ENCODE measurements around the gene COG8.
A peak's percentile ranks its signal among the peaks of the same experiment; 100 is the strongest.

Gene COG8

DNA sequence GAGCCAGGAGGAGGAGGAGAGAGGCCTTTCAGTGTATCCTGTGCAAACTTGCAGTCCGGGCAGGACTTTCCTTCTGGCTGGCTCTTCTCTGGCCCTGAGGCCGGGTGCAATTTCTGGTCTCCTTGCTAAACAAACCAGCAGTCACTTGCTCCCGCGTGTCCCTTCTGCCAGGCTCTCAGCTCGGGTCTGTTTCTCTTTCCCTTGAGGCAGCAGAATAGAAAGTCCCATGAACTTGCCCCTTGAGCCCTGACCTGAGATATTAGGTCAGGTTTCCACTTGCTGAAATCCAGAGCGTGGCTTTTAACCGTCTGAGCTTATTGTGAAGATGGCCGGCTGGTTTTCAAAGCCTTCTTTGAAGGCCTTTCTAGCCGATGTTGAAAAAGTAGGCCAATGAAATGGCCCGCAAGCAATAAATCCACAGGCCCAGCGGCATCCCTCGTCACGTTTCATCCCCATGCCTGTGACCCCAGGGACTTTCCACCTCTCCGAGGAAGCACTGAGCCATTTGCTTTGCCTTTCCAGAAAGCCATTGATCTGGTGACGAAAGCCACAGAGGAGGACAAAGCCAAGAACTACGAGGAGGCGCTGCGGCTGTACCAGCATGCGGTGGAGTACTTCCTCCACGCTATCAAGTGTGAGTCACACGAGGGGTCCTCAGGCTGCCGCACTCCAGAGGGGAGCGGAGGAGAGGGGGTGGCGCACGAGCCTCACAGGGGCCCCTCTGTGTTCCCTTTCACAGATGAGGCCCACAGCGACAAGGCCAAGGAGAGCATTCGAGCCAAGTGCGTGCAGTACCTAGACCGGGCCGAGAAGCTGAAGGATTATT is 23.7 kb downstream of the COG8 start:
- FAIRE-seq, result no peak
- DNase-seq (ENCODE audit: insufficient read length, low spot score), result no peak
- no peak for TF ChIP-seq PAX5 (IDR thresholded peaks at IDR 0.05; ENCODE audit: insufficient read depth, low read length, severe bottlenecking)
- no peak for TF ChIP-seq SPI1 (IDR thresholded peaks at IDR 0.05; ENCODE audit: low read depth, low read length)
- TF ChIP-seq TAF1 (IDR thresholded peaks at IDR 0.05; ENCODE audit: low read depth, low read length), result no peak
- no peak for TF ChIP-seq POU2F2 (IDR thresholded peaks at IDR 0.05; ENCODE audit: low read depth, low read length)
- TF ChIP-seq POLR2AphosphoS5 (IDR thresholded peaks at IDR 0.05; ENCODE audit: low read depth, low read length), result no peak
- no peak for TF ChIP-seq POLR2A (IDR thresholded peaks at IDR 0.05; ENCODE audit: low read depth, low read length)

DNA sequence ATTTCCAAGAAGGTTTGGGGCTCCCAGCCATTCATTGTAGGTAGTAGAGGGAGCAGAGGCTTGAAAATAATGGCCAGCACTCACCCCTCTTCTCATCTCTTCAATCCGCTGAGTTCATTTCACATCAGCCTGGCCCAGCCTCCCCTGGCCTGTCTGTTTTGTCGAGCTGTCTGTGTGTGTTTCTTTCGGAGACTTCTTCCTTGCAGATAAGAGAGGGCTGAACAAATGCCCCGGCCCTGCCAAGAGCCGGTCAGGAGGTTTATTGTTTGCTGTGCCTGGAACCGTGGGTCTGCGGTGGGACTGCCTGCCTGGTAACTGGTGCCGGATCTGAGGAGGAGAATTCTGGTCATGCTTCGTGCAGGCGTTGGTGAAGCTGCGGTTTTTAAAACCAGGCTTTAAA is 24.8 kb downstream of the COG8 start:
- TF ChIP-seq SPI1 (IDR thresholded peaks at IDR 0.05; ENCODE audit: low read depth, low read length) (no peak), POU2F2 (IDR thresholded peaks at IDR 0.05; ENCODE audit: low read depth, low read length) (no peak), TAF1 (IDR thresholded peaks at IDR 0.05; ENCODE audit: low read depth, low read length) (no peak), POLR2AphosphoS5 (IDR thresholded peaks at IDR 0.05; ENCODE audit: low read depth, low read length) (no peak), POLR2A (IDR thresholded peaks at IDR 0.05; ENCODE audit: low read depth, low read length) (no peak), PAX5 (IDR thresholded peaks at IDR 0.05; ENCODE audit: insufficient read depth, low read length, severe bottlenecking) (no peak)
- DNase-seq (ENCODE audit: insufficient read length, low spot score) (no peak), FAIRE-seq (no peak)

DNA sequence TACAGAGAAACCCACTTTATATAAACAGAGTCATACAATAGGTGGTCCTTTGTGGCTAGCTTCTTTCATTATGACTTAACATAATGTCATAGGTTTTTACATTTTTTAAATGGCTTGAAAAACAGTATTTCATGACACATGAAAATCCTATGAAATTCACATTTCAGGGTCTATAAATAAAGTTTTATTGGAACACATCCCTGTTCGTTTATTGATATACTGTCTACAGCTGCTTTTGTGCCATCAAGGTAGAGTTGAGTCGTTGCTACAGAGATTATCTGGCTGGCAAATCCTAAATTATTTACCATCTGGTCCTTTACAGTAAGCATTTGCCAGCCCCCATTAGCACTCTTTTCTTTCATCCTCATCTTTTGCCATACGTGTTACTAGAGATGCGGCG is 25.9 kb downstream of the COG8 start:
- FAIRE-seq, result no peak
- DNase-seq (ENCODE audit: insufficient read length, low spot score), result no peak
- TF ChIP-seq POU2F2 (IDR thresholded peaks at IDR 0.05; ENCODE audit: low read depth, low read length) (no peak), POLR2AphosphoS5 (IDR thresholded peaks at IDR 0.05; ENCODE audit: low read depth, low read length) (no peak), POLR2A (IDR thresholded peaks at IDR 0.05; ENCODE audit: low read depth, low read length) (no peak), SPI1 (IDR thresholded peaks at IDR 0.05; ENCODE audit: low read depth, low read length) (no peak), TAF1 (IDR thresholded peaks at IDR 0.05; ENCODE audit: low read depth, low read length) (no peak), PAX5 (IDR thresholded peaks at IDR 0.05; ENCODE audit: insufficient read depth, low read length, severe bottlenecking) (no peak)

DNA sequence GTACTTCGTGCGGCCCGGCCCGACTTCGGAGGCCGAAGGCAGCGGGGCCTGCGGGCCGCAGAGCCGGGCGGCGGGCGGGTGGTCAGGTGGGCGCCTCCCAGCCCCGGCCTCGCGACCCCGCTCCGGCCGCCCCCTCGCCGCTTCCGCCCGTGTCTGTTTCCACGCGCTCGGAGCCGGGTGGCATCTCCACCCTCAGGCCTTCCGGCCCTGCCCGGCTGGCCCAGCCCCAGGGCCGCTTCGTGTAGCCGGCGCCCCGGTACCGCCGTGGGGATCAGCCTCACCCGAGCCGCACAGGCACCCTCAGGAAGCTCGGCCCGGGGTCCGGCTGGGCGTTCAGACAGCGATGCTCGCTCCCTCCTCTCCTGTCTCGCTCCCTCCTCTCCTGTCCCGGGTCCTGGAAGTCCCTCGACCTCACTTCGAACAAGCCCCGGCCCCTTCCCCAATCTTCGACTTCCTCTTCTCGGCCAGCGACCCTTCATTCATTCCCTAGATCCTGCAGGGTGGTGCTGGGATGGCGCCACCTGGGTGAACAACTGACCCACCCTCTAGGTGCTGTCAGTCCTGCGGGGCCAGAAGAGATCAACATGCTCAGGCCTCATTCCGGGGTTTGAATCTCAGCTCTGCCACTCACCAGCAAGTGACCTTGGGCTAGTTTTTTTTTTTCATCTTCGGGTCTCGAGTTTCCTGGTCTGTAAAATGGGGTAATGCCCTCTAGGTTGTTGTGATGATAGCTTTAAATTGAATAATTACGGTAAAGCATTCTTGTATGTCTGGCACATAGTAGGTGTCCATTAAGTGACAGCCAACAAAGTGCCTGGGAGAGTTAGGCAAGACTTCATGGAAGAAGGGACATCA is 27.6 kb downstream of the COG8 start:
- DNase-seq (ENCODE audit: insufficient read length, low spot score), result peak; percentile 57
- TF ChIP-seq POLR2AphosphoS5 (IDR thresholded peaks at IDR 0.05; ENCODE audit: low read depth, low read length), result no peak
- no peak for TF ChIP-seq POU2F2 (IDR thresholded peaks at IDR 0.05; ENCODE audit: low read depth, low read length)
- TF ChIP-seq PAX5 (IDR thresholded peaks at IDR 0.05; ENCODE audit: insufficient read depth, low read length, severe bottlenecking), result no peak
- no peak for TF ChIP-seq TAF1 (IDR thresholded peaks at IDR 0.05; ENCODE audit: low read depth, low read length)
- TF ChIP-seq SPI1 (IDR thresholded peaks at IDR 0.05; ENCODE audit: low read depth, low read length), result no peak
- no peak for TF ChIP-seq POLR2A (IDR thresholded peaks at IDR 0.05; ENCODE audit: low read depth, low read length)
- FAIRE-seq, result peak; percentile 69

DNA sequence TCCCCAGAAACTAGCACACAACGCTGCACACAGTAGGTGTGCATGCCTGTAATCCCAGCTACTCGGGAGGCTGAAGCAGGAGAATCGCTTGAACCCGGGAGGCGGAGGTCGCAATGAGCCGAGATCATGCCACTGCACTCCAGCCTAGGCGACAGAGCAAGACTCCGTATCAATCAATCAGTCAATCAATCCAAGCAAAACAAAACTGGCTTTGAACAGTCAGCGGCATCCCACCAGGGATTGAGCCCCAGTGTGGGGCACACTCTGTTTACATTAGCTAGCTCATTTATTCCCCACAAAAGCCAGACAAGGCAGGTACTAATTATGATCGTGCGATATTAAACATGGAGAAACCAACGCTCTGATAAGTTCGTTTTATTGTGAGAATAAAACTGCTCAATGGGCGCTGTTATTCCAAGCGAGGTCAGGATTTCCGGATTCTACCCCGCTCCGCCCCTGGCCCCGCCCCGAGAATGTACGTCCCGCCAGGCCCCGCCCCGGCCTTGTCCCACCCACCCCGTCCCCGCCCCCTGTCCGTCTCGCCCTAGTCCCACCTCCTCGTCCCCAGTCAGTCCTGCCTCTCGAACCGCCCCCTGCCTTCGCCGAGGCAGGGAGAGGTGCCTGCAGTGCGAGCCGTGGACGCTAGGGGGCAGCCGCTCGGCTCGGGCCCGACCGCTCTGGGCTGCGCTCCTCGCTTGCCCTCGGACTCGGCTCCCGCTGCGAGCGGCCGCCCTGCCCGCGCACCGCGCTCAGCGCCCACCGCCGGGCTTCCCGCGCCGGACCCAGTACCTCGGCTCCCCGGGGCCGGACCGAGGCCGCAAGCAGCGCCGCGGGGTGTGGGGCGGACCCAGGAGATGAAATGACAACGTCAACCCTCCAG is 28.5 kb downstream of the COG8 start, which contains the start of gene VPS4A:
Gene VPS4A (plus strand): TSS at position 698 of the 880 bp plus-strand sequence. CDS start 162 bp downstream, at position 860.
- TF ChIP-seq POU2F2 (IDR thresholded peaks at IDR 0.05; ENCODE audit: low read depth, low read length) (no peak), PAX5 (IDR thresholded peaks at IDR 0.05; ENCODE audit: insufficient read depth, low read length, severe bottlenecking) (no peak), TAF1 (IDR thresholded peaks at IDR 0.05; ENCODE audit: low read depth, low read length) (peak; percentile 9; the same call in 1 of the 2 replicates), SPI1 (IDR thresholded peaks at IDR 0.05; ENCODE audit: low read depth, low read length) (no peak), POLR2AphosphoS5 (IDR thresholded peaks at IDR 0.05; ENCODE audit: low read depth, low read length) (peak; percentile 58), POLR2A (IDR thresholded peaks at IDR 0.05; ENCODE audit: low read depth, low read length) (peak; percentile 77)
- DNase-seq (ENCODE audit: insufficient read length, low spot score), result peak; percentile 97
- FAIRE-seq, result peak; percentile 97

DNA sequence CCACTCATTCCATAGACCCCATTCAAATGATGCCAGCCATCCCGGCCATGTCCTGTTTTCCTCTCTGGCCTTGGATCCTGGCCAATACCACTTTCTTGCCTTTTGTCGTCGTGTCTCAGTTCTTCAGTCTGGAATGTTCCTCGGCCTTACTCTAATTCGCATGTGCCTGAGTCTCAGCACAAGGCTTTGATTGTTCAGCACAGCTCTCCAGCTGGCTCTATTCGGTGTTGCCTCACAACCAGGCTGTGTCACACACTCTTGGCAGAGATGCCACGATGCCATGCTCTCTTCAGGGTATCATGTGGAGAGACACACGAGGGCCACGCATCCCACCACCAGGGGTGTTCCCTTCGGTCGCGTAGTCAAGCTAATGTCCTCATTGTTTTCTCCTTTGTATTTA is 30.0 kb downstream of the COG8 start:
- TF ChIP-seq POLR2A (IDR thresholded peaks at IDR 0.05; ENCODE audit: low read depth, low read length), result no peak
- no peak for TF ChIP-seq PAX5 (IDR thresholded peaks at IDR 0.05; ENCODE audit: insufficient read depth, low read length, severe bottlenecking)
- no peak for TF ChIP-seq POLR2AphosphoS5 (IDR thresholded peaks at IDR 0.05; ENCODE audit: low read depth, low read length)
- no peak for TF ChIP-seq POU2F2 (IDR thresholded peaks at IDR 0.05; ENCODE audit: low read depth, low read length)
- TF ChIP-seq SPI1 (IDR thresholded peaks at IDR 0.05; ENCODE audit: low read depth, low read length), result no peak
- TF ChIP-seq TAF1 (IDR thresholded peaks at IDR 0.05; ENCODE audit: low read depth, low read length), result no peak
- FAIRE-seq, result peak; percentile 20
- no peak for DNase-seq (ENCODE audit: insufficient read length, low spot score)

DNA sequence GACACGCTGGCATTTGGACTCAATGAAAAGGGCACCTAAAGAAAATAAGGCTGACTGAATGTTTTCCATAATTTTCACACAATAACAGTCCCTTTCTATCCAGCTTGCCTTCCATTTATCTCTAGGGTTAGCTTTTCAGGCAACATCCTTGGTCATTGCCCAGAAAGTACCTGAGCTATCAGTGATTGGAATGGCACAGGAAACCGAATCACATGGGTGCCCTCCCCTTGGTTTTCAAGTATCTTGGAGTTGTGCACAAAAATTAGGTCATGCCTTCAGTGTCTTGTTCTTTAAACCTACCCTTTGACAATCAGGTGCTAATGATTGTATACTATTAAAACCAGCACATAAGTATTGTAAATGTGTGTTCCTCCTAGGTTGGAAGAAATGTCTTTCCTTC is 31.5 kb downstream of the COG8 start:
- no peak for DNase-seq (ENCODE audit: insufficient read length, low spot score)
- FAIRE-seq, result no peak
- TF ChIP-seq PAX5 (IDR thresholded peaks at IDR 0.05; ENCODE audit: insufficient read depth, low read length, severe bottlenecking), result no peak
- no peak for TF ChIP-seq SPI1 (IDR thresholded peaks at IDR 0.05; ENCODE audit: low read depth, low read length)
- TF ChIP-seq POLR2AphosphoS5 (IDR thresholded peaks at IDR 0.05; ENCODE audit: low read depth, low read length), result no peak
- TF ChIP-seq TAF1 (IDR thresholded peaks at IDR 0.05; ENCODE audit: low read depth, low read length), result no peak
- no peak for TF ChIP-seq POLR2A (IDR thresholded peaks at IDR 0.05; ENCODE audit: low read depth, low read length)

DNA sequence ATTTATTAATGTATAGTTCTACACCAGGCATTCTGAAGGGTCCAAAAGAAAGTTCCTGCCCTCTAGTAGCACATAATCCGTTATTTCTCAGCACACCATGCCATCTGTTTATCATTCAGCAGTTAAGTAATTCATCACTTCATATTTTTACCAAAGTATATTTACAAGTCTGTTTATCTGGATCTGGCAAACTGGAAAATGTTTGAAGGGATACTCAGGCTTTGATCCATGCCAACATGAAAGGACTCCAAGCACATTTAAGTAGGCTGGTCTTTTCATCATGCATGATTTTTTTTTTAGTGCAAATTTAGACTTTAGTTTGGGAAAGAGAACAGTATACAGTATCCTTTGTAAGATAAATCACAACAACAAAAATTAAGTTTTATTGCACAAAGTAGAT is 32.3 kb downstream of the COG8 start:
- TF ChIP-seq TAF1 (IDR thresholded peaks at IDR 0.05; ENCODE audit: low read depth, low read length) (no peak), POLR2A (IDR thresholded peaks at IDR 0.05; ENCODE audit: low read depth, low read length) (no peak), SPI1 (IDR thresholded peaks at IDR 0.05; ENCODE audit: low read depth, low read length) (no peak), PAX5 (IDR thresholded peaks at IDR 0.05; ENCODE audit: insufficient read depth, low read length, severe bottlenecking) (no peak), POLR2AphosphoS5 (IDR thresholded peaks at IDR 0.05; ENCODE audit: low read depth, low read length) (no peak), POU2F2 (IDR thresholded peaks at IDR 0.05; ENCODE audit: low read depth, low read length) (no peak)
- FAIRE-seq (no peak), DNase-seq (ENCODE audit: insufficient read length, low spot score) (no peak)

All from GM12891 (cell line).